Pancreas (tissue), 10 donors: ENCODE measurements around the gene SIKE1. TPM values are rescaled to one million over a fixed set of nuclear protein-coding genes. Genes with fewer than 3 reads are reported as not detected.
"Not testable (repeated sequence)": the region's sequence is repeated elsewhere in the genome, so short reads cannot be mapped to it uniquely, and the experiment has no call there.

ENCODE experiments used
- ATAC-seq, 4 donors: fragments of 200-7000 bp; cut with Tn5 transposase; one replicate each; pipeline versions ENCODE4 v1.8.0 to v1.9.1; 2020; ENCODE audit warnings: mild to moderate bottlenecking in 4 of 4, moderate library complexity in 4 of 4
- DNase-seq, 6 donors: peaks; one replicate each; pipeline ENCODE4 v3.0.0-alpha.2; 2020
- FAIRE-seq: peaks from 2 replicates; lab custom pipeline; 2012; peaks lifted over from hg19 to GRCh38; lab: Jason Lieb, UNC
- H3K27ac ChIP-seq, 4 donors: fragments of 200-600 bp; sonication (generic); 1 replicate in 3 of 4; 2 replicates in 1 of 4; pipeline versions ENCODE4 v1.5.0 to v1.8.0; 2020
- H3K27me3 ChIP-seq, 4 donors: fragments of 200-600 bp; one replicate each; pipeline ENCODE4 v1.8.0; 2021
- H3K36me3 ChIP-seq, 3 donors: fragments of 200-600 bp; sonication (generic) in 1 of 3; one replicate each; pipeline versions ENCODE4 v1.5.0 to v1.8.0; 2020 to 2021
- H3K4me1 ChIP-seq, 3 donors: fragments of 200-600 bp; one replicate each; pipeline ENCODE4 v1.8.0; 2021
- H3K4me3 ChIP-seq, 4 donors: fragments of 200-600 bp; sonication (generic) in 2 of 4; one replicate each; pipeline versions ENCODE4 v1.5.0 to v1.8.0; 2020 to 2021
- H3K9me3 ChIP-seq, 4 donors: fragments of 200-600 bp; one replicate each; pipeline ENCODE4 v1.8.0; 2021
- CTCF ChIP-seq, 4 donors: fragments of 200-600 bp; sonication (generic) in 3 of 4; IDR thresholded peaks; one replicate each; pipeline versions ENCODE4 v1.5.0 to v1.8.0; 2021; ENCODE audit warnings: antibody characterized with exemption in 4 of 4
- WGBS, 2 donors: extraction: QIAGEN DNeasy Blood & Tissue Kit; methylation state at CpG; one replicate each; pipeline ENCODE4 v1.1.7; 2013; 5-methylcytosine and 5-hydroxymethylcytosine counted together
- intact Hi-C, 3 donors: fragments of 100-400 bp; cut with DNase I; formaldehyde crosslinking; loops; one replicate each; pipeline versions ENCODE4 v1.11.1 to v1.14.2; 2022
- polyA plus RNA-seq, 2 donors: library from polyadenylated mRNA; stranded (reverse); fragments of 200-250 nt; gene quantifications; one replicate each; pipeline ENCODE4 v1.2.3, GENCODE V29; 2013
- total RNA-seq, 6 donors: library from RNA; stranded (reverse); fragmentation: NEBNext Ultra II Directional in 4 of 6; extraction: Animal tissue kit (Norgen Biotek cat#: 25700) in 4 of 6; gene quantifications; one replicate each; pipeline versions ENCODE4 v1.2.1 to v1.2.4, GENCODE V29; 2021 to 2023
- donor health status: healthy with polysubstance abuse.
- donor health status: DM: no; HTN: no; CAD: no; lungs with moderate emphysema.
- donor health status: DM: no; HTN: no; CAD: no.
- donor health status: control.
- donor health status: control.
- donor health status: Bipolar disorder and iron deficiency.
- donor health status: DM: yes; HTN: yes; CAD: no.
- donor health status: DM: no; HTN: no; CAD: no.
- donor health status: DM: no; HTN: no; CAD: no.
- donor health status: DM: yes; HTN: yes; CAD: no.

The SIKE1 gene
- total and polyA plus RNA-seq, 8 donors: 8.6 to 23.5 (median 16.8) TPM

GRCh38 chr1:114756009-114756892 lies 24.2 kb downstream of the SIKE1 start:
- 13 to 19% methylated on average over 14 of the region's 14 CpGs for WGBS, 2 donors
- Histone ChIP-seq H3K9me3 (no peaks in the 10 kb centered on the region), H3K4me1 (peaks cover 20 to 50% (median 41%) of the 10 kb centered on the region in 3 donors), H3K4me3 (peak overlapping the region; percentile 73 to 80 (median 78)), H3K36me3 (no peaks in the 10 kb centered on the region), H3K27me3 (no peaks in the 10 kb centered on the region), H3K27ac (peak overlapping the region in 2 of 4 donors; percentile 1 to 98)
- DNase-seq (no peak), ATAC-seq (no peak), FAIRE-seq (no peak)
- intact Hi-C loops: no loop called here
- TF ChIP-seq CTCF (IDR thresholded peaks at IDR 0.05): no peak

- H3K4me3 ChIP-seq: peak overlapping the region in 2 of 4 donors; percentile 73 to 80
- intact Hi-C loops: no loop called here
- no peaks in the 10 kb centered on the region for H3K27me3 ChIP-seq
- H3K36me3 ChIP-seq: no peaks in the 10 kb centered on the region
- peaks cover 26 to 60% (median 49%) of the 10 kb centered on the region in 3 donors for H3K4me1 ChIP-seq
- no peak for TF ChIP-seq CTCF (IDR thresholded peaks at IDR 0.05)
- ATAC-seq (no peak), FAIRE-seq (no peak), DNase-seq (no peak)
- H3K9me3 ChIP-seq: no peaks in the 10 kb centered on the region
- H3K27ac ChIP-seq: no peak overlapping the region
- WGBS, 2 donors: 26 to 38% methylated on average over 7 of the region's 7 CpGs
These were observed 25.2 kb downstream of the SIKE1 start for GRCh38 chr1:114755006-114755931.

DNA sequence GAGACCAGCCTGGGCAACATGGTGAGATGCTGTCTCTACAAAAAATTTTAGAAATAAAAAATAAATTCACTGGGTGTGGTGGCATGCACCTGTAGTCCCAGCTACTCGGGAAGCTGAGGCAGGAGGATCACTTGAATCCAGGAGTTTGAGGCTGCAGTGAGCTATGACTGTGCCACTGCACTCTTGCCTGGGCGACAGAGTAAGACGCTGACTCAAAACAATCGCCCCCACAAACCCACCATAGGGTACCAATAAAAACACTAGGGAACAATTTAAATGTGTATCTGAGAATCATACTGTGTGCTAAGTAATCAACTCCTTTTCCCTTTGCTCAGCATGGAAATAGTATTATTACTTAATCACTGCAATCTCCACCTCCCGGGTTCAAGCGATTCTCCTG lies 26.8 kb downstream of the SIKE1 start:
- ATAC-seq, H3K9me3 ChIP-seq, H3K27me3 ChIP-seq, FAIRE-seq, intact Hi-C loops, H3K4me3 ChIP-seq, DNase-seq, H3K27ac ChIP-seq: not testable (repeated sequence)
- Histone ChIP-seq H3K36me3 (peaks cover 0 to 11% (median 0%) of the 10 kb centered on the region in 3 donors), H3K4me1 (peaks cover 30 to 70% (median 51%) of the 10 kb centered on the region in 3 donors)
- WGBS, 2 donors: 90 to 94% methylated on average over 6 of the region's 6 CpGs

GRCh38 chr1:114753143-114753542 lies 27.3 kb downstream of the SIKE1 start:
- Histone ChIP-seq H3K27me3 (no peaks in the 10 kb centered on the region), H3K9me3 (no peaks in the 10 kb centered on the region), H3K27ac (no peak overlapping the region), H3K36me3 (peaks cover 0 to 11% (median 0%) of the 10 kb centered on the region in 3 donors), H3K4me3 (no peak overlapping the region), H3K4me1 (peaks cover 30 to 71% (median 51%) of the 10 kb centered on the region in 3 donors)
- WGBS, 2 donors: 62 to 65% methylated on average over 4 of the region's 4 CpGs
- DNase-seq (no peak), FAIRE-seq (no peak), ATAC-seq (no peak)
- TF ChIP-seq CTCF (IDR thresholded peaks at IDR 0.05): no peak
- intact Hi-C loops: no loop called here

DNA sequence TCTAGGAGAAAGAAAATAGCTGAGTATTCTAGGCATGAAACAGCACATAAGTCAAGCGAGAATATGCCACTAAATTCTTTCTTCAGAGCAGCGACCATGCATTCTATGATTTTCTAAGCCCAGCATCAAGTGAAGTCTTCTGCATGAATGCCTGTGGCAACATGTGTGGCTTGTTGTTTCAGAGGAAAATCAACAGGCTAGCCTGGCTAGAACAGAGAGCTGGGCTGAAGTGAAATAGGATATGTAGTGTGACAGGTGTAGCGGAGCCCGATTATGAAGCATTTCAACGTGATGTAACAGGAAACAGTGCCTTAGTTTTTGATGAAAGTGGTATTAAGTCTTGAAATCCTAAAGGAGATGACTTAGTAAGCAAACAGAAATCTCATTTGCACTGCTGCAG lies 29.7 kb downstream of the SIKE1 start:
- no peak for DNase-seq
- no peaks in the 10 kb centered on the region for H3K9me3 ChIP-seq
- peak; percentile 33 to 73 (median 56) for ATAC-seq
- intact Hi-C loops: no loop called here
- H3K27ac ChIP-seq: no peak overlapping the region
- WGBS, 2 donors: 45 to 46% methylated on average over 5 of the region's 5 CpGs
- peaks cover 0 to 22% (median 0%) of the 10 kb centered on the region in 3 donors for H3K36me3 ChIP-seq
- no peak for FAIRE-seq
- peaks cover 20 to 70% (median 44%) of the 10 kb centered on the region in 3 donors for H3K4me1 ChIP-seq
- H3K27me3 ChIP-seq: no peaks in the 10 kb centered on the region
- no peak for TF ChIP-seq CTCF (IDR thresholded peaks at IDR 0.05)
- no peak overlapping the region for H3K4me3 ChIP-seq
